CD4-positive, alpha-beta T cell treated with Interleukin-21 for 1 hour (primary cell): Measurements from ENCODE around the gene SLC38A11.
A peak's percentile ranks its signal among the peaks of the same experiment; 100 is the strongest.
"Not testable (repeated sequence)": the region's sequence is repeated elsewhere in the genome, so short reads cannot be mapped to it uniquely, and the experiment has no call there.

Experiments
- DNase-seq: peaks from one replicate; pipeline ENCODE4 v3.0.0-alpha.2; 2020

Gene SLC38A11, protein sequence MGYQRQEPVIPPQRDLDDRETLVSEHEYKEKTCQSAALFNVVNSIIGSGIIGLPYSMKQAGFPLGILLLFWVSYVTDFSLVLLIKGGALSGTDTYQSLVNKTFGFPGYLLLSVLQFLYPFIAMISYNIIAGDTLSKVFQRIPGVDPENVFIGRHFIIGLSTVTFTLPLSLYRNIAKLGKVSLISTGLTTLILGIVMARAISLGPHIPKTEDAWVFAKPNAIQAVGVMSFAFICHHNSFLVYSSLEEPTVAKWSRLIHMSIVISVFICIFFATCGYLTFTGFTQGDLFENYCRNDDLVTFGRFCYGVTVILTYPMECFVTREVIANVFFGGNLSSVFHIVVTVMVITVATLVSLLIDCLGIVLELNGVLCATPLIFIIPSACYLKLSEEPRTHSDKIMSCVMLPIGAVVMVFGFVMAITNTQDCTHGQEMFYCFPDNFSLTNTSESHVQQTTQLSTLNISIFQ

DNA sequence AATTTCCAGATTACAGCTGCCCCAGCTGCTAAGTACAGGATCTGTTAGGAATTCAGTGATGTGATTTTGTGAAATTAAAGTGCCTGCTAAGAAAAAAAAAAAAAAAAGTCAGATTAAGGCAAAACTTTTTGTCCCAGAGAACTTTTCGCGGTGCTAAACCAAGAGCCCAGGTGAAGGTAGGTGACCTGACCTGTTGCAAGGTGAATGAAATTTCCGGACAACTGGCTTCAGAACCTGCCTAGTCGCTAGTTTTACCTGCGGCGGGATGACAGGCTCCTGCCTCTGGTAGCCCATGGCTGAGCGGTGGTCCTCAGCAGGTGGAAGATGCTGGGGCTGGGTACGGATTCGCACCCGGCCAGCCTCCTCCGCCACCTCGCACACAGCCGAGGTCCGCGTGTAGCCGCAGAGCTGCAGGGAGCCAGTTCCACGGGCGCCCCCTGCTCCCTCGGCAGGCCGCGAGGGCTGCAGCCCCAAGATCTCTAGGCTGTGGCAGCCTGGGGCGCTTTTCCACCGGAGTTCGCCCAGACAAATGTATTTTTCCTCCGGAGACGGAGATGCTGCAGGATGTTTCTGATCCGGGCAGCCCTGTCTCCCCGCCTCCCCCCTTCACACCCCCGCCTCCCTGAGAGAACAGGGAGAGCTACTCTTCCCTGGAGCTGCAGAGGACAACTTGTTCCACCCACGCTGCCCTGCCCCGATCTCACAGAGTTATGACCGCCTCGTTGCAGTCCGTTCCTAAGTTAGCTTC, at the start of gene SLC38A11:
Gene SLC38A11, minus strand, starts transcription at position 572 of the 748 bp plus-strand sequence. Its CDS starts 278 bp downstream, at position 294.
- no peak for DNase-seq

DNA sequence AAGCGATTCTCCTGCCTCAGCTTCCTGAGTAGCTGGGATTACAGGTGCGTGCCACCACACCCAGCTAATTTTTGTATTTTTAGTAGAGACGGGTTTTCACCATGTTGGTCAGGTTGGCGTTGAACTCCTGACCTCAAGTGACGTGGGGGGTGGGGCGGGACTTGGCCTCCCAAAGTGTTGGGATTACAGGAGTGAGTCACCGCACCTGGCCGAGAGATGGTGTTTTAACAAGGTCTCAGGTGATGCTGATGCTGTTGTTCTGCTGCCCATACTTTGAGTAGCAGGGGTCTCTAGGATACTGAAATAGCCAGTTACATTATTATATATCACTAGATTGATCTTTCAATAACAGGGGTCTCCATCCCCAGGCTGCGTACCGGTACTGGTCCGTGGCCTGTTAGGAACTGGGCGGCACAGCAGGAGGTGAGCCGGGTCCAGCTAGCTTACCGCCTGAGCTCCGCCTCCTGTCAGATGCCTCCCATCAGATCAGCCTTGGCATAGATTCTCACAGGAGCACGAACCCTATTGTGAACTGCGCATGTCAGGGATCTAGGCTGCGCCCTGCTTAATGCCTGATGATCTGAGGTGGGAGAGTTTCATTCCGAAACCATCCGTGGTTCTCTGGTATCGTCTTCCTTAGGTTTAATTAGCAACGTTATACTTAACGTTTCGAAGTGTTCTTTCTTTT, 48.3 kb upstream of the SLC38A11 start:
- no peak for DNase-seq

DNA sequence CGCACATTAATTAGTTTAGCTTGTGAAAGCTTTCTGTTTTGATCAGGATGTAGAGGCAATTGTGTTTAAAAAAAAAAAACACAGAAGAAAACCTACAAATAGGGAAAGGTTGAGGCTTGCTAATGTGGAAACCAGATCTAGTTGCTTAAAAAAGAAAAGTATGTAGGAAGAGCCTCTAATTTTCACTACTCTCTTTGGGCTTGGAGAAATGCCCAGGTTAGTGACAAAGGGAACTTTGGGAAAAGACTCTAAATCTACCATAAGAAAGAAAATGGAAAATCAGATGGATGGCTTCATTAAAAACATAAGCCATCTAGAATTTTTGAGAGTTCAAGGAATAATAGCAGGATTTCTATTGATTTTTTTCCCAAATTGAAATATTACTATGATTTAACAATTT, 47.3 kb upstream of the SLC38A11 start:
- DNase-seq = no peak

DNA sequence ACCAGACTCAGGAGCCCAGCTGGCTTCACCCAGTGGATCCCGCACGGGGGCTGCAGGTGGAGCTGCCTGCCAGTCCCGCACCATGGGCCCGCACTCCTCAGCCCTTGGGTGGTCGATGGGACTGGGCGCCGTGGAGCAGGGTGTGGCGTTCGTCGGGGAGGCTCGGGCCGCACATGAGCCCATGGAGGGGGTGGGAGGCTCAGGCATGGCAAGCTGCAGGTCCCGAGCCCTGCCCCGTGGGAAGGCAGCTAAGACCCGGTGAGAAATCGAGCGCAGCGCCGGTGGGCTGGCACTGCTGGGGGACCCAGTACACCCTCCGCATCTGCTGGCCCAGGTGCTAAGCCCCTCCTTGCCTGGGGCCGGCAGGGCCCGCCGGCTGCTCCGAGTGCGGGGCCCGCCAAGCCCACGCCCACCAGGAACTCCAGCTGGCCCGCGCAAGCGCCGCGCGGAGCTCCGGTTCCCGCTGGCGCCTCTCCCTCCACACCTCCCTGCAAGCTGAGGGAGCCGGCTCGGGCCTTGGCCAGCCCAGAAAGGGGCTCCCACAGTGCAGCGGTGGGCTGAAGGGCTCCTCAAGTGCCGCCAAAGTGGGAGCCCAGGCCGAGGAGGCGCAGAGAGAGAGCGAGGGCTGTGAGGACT, 39.5 kb upstream of the SLC38A11 start:
- not testable (repeated sequence) for DNase-seq

DNA sequence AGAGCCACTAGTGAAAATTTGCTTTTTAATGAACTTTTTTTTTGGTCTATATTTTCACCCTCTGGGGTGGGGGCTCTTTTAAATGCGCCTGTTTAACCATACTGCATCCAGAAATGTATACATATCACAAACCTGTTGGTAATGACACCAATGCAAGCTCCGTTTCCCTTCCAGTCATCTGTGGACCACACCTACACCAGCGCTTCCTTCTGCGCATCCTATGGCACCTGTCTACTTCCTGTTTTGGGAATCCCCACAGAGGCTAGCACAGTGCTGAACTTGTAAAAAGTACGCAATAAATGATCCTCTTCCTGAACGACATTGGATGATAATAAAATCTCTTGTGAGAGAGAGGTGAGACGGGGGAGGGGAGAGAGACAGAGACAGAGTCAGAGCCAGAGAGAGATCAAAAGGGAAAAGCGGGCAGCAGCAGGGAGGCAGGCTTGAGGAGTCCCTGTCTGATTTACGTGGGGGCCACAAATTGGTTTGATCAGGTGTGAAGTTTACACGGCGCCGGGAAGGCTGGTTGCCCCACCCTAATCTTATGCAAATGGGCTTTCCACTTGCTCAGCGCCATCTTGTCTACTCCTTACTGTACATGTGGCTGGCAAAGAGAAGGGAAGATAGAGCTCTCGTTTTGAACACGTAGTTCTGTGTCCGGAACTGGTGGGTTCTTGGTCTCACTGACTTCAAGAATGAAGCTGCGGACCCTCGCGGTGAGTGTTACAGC, 38.1 kb upstream of the SLC38A11 start:
- no peak for DNase-seq

DNA sequence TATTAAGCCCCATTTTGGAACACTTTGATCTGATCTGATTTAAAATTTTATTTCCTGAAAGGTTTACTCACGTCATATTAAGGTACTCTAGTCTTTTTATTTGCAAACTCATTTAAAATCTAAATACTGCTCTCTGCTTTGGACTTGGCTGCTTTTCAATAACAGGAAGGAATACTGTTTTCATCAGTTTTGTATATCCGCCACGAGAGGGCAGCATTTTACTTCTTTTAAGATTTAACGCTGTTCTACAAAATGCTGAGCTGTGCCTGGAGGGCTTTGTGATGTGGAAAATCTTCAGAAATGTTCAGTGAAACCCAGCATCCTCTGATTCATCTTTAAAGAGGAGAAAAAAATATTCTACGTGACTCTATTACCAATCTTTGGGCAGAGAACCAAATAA, 37.5 kb upstream of the SLC38A11 start:
- DNase-seq = peak; percentile 43

DNA sequence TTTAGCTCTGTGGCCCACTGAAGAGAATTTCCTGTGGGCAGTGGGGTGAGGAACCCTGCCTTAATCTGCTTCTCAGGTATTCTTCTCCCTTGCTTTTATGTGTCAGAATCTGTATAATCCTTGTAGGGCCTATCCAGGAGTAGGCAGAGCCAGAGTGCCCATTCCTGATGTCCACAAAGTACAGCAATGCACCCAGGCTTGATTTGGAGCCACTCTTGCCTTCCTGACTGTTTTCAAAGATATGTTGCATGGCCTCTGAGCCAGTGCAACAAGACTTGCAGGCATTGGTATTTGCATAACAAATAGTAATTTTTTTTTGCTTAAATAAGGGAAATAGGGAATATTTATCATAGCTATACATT, 36.7 kb upstream of the SLC38A11 start:
- not testable (repeated sequence) for DNase-seq

DNA sequence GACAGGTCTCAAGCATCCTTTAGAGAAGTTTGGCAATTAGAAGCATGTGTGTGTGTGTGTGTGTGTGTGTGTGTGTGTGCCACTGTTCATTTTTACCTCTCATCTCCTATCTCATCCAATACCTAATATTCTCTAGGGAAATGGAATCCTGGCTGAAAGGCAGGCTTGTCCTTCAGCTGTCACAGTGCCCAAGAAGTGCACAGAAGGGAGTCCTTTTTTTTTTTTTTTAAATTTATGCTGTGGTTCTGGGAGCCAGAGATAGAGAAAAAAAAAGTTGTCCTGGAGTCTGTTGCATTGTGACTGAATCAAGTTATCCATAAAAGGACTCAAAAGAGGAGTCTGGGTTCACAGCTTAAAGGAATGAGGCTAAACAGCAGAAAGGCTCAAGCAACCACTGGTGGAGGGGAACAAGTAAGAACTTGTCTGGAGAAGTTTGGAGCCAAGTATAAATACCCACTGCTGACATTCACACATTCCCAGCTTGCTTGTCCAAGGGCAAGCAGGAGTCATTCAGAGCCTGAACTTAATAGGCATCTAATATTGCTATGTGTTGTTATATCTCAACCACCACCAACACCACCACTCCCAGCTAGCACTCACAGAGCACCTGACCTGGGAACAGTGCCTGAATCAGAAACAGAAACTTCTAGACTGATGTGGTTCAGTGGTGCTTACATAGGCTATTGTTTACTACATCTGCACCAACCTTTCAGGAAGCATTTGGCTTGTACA, 36.2 kb upstream of the SLC38A11 start:
- DNase-seq = not testable (repeated sequence)

DNA sequence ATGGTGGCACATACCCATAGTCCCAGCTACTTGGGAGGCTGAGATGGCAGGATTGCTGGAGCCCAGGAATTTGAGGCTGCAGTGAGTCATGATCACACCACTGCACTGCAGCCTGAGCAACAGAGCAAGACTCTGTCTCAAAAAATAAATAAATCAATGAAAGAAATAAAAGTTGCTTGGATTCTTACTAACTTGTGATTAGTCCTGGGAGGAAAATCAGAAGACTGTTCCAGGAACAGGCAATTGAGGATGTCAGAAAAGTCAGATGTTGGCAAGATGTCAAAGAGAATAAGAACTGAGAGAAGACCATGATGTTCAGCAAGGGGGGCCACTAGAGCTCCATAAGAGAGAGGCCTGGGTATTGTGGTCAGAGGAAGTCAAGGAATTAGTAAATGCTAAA, 35.6 kb upstream of the SLC38A11 start:
- not testable (repeated sequence) for DNase-seq

DNA sequence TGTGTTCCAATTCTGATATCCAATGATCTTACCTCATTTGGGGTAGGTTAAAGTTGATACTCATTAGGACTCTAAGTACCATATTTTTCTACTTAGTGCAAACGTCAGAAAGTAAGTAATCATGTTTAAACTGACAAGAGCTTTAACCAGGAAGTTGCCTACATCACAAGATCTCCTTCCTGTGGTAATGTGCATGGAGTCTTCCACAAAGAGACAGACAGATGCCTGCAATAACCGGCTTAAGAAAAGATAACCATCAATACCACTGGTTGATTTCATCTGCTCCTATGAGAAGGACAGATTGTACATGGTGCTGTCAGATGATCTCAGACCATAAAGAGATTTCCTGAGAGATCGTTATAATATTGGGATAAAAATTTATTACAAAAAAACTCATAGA, 33.5 kb upstream of the SLC38A11 start:
- not testable (repeated sequence) for DNase-seq

DNA sequence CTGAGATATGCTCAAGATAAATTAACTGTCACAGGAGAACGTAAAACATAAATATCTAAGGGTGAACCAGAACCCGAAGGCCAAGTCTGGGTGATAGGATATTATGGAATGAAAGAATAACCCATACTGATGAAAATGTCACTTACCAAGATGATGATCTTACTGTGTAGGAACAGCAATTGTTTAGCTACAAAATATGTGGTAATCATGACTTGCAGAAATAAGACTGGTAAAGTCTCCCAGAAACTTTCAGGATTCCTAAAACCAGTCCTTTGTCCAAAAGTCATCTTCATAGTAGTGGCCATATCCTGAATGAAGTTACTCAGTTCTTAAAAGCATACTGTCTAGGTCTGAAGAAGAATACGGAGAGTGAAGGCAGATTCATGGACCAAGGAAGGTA, 30.7 kb upstream of the SLC38A11 start:
- DNase-seq = not testable (repeated sequence)

DNA sequence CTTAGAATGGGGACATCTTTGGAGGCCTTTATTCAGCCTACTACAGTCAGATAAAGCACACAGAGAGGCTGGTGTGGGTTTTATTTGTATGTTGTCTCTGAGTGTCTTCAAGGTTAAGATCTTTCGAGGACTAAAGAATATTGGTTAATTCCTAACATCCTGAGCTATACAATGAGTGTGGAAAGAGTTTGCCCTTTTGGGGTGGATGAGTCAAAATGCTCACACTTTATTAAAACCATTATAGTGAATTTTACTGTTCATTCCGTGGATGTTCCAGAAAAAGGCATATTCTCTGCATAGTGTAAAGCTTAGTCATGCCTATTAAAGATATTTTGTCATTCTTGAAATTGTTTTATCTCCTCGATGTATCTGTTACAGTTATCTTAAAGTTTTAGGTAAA, 29.1 kb upstream of the SLC38A11 start:
- DNase-seq = no peak

DNA sequence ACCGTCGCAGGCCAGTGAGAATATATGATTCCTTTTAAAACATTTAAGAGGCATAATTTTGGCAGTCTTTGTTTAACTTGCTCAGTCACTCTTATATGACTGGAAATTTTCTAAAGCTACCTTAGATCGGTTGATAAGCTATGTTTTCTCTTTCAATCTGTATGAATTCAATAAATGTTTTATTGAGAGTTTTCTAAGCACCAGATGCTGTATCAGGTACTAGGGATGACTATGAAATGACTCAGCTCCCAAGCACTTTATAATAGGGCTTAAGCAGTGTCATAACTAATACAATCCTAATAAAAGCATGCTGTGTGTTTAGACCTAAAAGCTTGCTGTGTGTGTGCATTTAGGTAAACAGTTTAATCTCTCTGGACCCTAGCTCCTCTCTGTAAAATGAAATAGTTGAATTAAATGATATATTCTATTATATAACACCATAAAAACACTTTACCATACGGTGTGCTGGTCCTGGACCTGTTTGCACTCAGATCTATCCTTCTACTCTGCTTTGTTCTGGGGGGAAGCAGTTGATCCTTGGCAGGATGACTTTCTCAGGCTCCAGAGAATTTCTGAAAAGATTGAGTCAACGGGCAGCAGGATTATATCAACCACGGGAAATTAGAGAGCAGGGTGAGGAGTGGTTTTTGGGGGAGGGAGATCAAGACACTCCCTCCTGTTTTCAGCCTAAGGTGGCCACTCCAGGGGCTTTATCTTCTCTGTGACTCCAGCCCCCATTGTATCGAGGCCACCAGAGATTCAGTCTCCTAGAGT, 26.1 kb upstream of the SLC38A11 start:
- DNase-seq = no peak

DNA sequence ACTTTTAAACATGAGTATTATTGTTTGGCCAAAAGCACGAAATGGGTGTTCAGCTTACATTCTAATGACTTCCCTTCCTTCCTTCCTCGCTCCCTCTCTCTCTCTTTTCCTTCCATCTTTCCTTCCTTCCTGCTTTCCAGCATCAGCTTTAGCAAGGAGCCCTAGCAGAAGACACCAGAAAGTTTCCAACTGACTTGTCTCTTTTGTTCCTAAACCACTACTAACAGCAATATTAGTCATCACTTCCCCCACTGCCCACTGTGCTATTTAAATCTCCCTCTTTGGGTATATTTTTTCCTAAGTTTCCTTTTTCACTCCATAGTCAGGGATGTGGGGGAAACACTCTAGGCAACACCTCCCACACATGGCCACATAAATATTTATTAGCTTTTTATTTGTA, 25.4 kb upstream of the SLC38A11 start:
- not testable (repeated sequence) for DNase-seq

DNA sequence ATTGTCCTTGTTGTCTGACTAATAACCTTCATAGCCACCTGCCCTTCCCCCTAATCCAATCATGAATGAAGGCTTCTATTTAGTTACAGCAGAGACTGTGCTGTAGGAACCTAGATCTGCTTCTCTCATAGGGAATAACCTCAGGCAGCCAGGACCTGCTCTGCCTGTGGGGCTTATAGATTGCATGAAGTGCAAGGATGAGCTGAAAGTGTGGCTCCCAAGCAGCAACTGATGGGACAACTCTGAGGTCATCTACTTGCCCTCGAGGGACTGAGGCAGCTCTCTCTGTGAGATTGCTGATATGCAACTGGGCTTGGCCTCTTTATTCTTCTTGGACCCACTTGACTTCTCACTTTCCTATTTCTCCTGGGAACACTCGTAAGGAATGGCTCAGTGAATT, 23.8 kb upstream of the SLC38A11 start:
- DNase-seq = no peak

DNA sequence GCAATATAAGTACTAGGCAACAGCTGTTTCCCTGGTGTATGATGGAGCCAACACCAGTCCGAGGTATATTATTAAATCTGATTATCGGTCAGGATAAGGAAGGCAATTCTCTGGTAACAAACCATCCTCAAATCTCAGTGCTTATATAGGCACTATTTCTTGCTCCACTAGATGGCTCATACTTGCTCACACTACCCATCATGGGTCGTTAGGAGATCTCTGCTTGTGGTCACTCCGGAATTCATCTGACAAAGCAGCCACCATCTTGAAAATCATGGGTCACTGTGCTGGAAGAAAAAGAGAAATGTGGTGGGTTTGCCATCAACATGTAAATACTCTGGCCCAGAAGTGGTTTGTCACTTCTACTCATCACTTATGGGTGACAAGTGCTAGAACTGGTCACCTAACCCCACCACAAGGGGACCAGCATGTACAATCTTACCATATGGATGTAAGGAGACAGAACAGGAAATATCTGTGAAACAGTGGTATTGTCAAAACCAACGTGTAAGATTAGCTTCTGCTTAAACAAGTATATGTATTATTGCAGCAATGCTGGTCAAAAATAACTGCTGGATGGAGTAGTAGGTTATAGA, 21.6 kb upstream of the SLC38A11 start:
- not testable (repeated sequence) for DNase-seq

DNA sequence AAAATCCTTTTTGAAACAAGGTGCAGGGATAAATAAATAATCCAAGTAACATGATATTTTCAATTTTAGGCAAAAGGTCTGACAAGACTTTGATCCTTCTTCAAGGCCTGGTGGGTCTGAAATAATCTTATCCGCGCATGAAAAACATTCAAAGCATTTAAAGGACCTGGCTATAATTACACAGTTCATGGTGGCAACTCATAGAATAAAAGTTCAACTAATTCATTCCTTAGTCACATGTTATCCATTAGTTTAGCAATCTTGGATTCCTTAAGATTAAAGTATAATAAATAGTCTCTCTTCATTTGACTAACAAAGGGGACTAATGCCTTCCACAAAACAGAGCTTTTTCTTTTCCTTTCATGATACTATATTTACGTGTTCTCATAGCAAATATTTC, 21.0 kb upstream of the SLC38A11 start:
- no peak for DNase-seq

DNA sequence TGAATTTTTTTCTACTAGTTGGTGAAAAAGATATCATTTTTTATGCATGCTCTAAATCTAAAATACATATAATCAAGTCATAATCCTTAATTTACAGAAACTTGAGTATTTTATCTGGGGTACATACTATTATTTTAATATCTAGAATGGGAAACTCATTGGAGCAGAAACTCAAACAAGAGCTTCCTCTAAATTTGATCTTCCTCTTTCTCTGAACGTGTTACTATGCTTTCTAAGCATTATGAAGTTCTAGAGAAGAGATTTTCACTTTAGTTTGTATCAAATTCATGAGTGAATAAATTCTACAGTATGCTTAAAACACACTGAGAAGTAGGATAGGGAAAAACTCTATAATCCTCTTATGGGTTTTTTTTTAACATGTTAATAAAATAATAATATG, 20.6 kb upstream of the SLC38A11 start:
- no peak for DNase-seq

DNA sequence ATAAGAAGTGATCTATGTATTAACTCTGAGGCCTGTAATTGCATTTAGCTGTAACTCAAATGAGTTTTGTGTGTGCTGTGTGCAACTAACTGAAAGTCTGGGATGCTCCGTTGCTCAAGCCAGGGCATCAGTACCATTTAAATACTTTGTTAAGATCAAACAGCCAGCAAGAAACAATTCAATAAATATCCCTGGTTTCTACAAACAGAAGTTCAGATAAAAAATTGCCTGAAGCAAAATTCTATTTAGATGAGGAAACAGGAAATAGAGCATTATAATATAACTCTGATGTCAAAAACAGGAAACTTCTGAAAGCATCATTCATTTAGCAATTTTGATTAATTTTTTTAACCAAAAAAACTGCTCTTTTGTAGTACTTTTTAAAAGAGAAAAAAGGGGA, 18.9 kb upstream of the SLC38A11 start:
- DNase-seq = no peak

DNA sequence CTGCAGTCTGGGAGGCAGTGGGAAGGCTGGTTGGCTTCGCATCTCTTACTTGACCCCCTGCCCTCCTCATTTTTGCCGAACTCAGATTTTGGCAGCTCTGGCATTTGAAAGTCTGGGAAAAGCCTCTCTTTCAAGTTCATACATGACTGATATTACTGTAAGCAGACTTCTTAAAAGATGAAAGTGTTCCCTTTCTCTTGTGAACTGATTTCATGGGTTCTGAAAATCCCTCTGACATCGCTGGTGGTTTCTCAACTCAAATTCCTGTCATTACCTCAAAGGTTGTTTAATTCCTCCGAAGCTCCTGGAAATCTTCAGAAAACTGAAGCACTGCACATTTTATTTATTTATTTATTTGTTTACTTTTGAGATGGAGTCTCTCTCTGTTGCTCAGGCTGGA, 16.9 kb upstream of the SLC38A11 start:
- no peak for DNase-seq
